IMR-90 (cell line): ENCODE results near the gene NRF1. TPM values are rescaled to one million over a fixed set of nuclear protein-coding genes. Genes with fewer than 3 reads are reported as not detected.

Experiments
- ATAC-seq: fragments of 200-7000 bp; cut with Tn5 transposase; 2 replicates; pipeline ENCODE4 v1.9.1; 2020; ENCODE audit warnings: low read depth, mild to moderate bottlenecking, moderate library complexity
- BruUV-seq: library from RNA; stranded (reverse); fragments of 400-500 nt; replicated peaks from 2 replicates; lab custom pipeline; 2021; lab: Mats Ljungman, UMichigan
- CTCF ChIA-PET: fragments of 300-600 bp; formaldehyde crosslinking; extraction: SDS; loops from one replicate; lab custom pipeline; 2021; ENCODE audit warnings: antibody characterized with exemption; lab: Yijun Ruan, JAX
- POLR2A ChIA-PET: fragments of 300-600 bp; sonication (Branson Sonifier 250); formaldehyde crosslinking; loops from one replicate; lab custom pipeline; 2022; ENCODE audit warnings: antibody characterized with exemption; ENCODE audit not compliant: unreplicated experiment; lab: Charles Lee
- DNase-seq: peaks from one replicate; pipeline ENCODE4 v3.0.0; 2013
- H2AFZ ChIP-seq: replicated peaks from 2 replicates; pipeline ENCODE3; 2013; ENCODE audit warnings: low read length, mild to moderate bottlenecking; ENCODE audit not compliant: poor library complexity
- H2AK5ac ChIP-seq: 2 replicates; pipeline ENCODE4 v1.6.1; 2013; ENCODE audit warnings: low read depth, low read length, inconsistent platforms
- H2AK9ac ChIP-seq: replicated peaks from 2 replicates; pipeline ENCODE3; 2013; ENCODE audit warnings: mild to moderate bottlenecking, low read depth, low read length, moderate library complexity; ENCODE audit not compliant: poor library complexity
- H2BK120ac ChIP-seq: 2 replicates; pipeline ENCODE4 v1.6.1; 2013; ENCODE audit warnings: low read depth, low read length, inconsistent platforms
- H2BK15ac ChIP-seq: 3 replicates; pipeline ENCODE4 v1.6.1; 2013; ENCODE audit warnings: low read depth, low read length, inconsistent platforms
- H2BK20ac ChIP-seq: 2 replicates; pipeline ENCODE4 v1.6.1; 2013; ENCODE audit warnings: low read depth, mild to moderate bottlenecking, inconsistent platforms, low read length, moderate library complexity
- H2BK5ac ChIP-seq: 2 replicates; pipeline ENCODE4 v1.6.1; 2013; ENCODE audit warnings: mild to moderate bottlenecking, low read depth, low read length, inconsistent platforms; ENCODE audit not compliant: poor library complexity, severe bottlenecking
- H3K14ac ChIP-seq: replicated peaks from 2 replicates; pipeline ENCODE4 v1.6.1; 2013; ENCODE audit warnings: low read depth, low read length, inconsistent platforms
- H3K18ac ChIP-seq: 2 replicates; pipeline ENCODE4 v1.6.1; 2013; ENCODE audit warnings: low read depth, low read length, control low read depth
- H3K23ac ChIP-seq: 2 replicates; pipeline ENCODE4 v1.6.1; 2013; ENCODE audit warnings: low read depth, low read length, inconsistent platforms
- H3K27ac ChIP-seq: 2 replicates; pipeline ENCODE4 v1.5.1; 2013; ENCODE audit warnings: mild to moderate bottlenecking, control low read depth, low read length; ENCODE audit not compliant: insufficient read depth
- H3K27me3 ChIP-seq: 2 replicates; pipeline ENCODE4 v1.6.1; 2013; ENCODE audit warnings: low read length; ENCODE audit not compliant: control insufficient read depth, insufficient read depth
- H3K36me3 ChIP-seq: 2 replicates; pipeline ENCODE4 v1.6.1; 2013; ENCODE audit warnings: low read length, mixed read lengths; ENCODE audit not compliant: control insufficient read depth, insufficient read depth
- H3K4ac ChIP-seq: 2 replicates; pipeline ENCODE4 v1.6.1; 2013; ENCODE audit warnings: low read depth, low read length, inconsistent platforms
- H3K4me1 ChIP-seq: 2 replicates; pipeline ENCODE4 v1.6.1; 2013; ENCODE audit warnings: low read length, mixed read lengths; ENCODE audit not compliant: control insufficient read depth, insufficient read depth
- H3K4me2 ChIP-seq: 2 replicates; pipeline ENCODE4 v1.6.1; 2013; ENCODE audit warnings: low read depth, mild to moderate bottlenecking, control low read depth, low read length, moderate library complexity
- H3K4me3 ChIP-seq: 2 replicates; pipeline ENCODE4 v1.5.1; 2013; ENCODE audit warnings: low read depth, mild to moderate bottlenecking, control low read depth, low read length, moderate library complexity; ENCODE audit not compliant: insufficient read depth
- H3K56ac ChIP-seq: 2 replicates; pipeline ENCODE4 v1.6.1; 2013; ENCODE audit warnings: low read length, inconsistent platforms; ENCODE audit not compliant: insufficient read depth; ENCODE audit errors: extremely low read depth
- H3K79me1 ChIP-seq, 2 experiments: 2 replicates each; pipeline ENCODE4 v1.6.1; 2013; ENCODE audit warnings: low read length in 2 of 2, inconsistent platforms in 1 of 2, low read depth in 1 of 2
- H3K9ac ChIP-seq: 2 replicates; pipeline ENCODE4 v1.6.1; 2013; ENCODE audit warnings: low read depth, low read length, control low read depth
- H3K9me1 ChIP-seq: 2 replicates; pipeline ENCODE4 v1.6.1; 2013; ENCODE audit warnings: low read length, inconsistent platforms; ENCODE audit not compliant: insufficient read depth
- H3K9me3 ChIP-seq: 2 replicates; pipeline ENCODE4 v1.6.1; 2013; ENCODE audit warnings: low read length; ENCODE audit not compliant: control insufficient read depth, insufficient read depth
- H4K20me1 ChIP-seq: 2 replicates; pipeline ENCODE4 v1.6.1; 2013; ENCODE audit warnings: low read length, inconsistent platforms; ENCODE audit not compliant: insufficient read depth
- H4K5ac ChIP-seq: 2 replicates; pipeline ENCODE4 v1.6.1; 2013; ENCODE audit warnings: mild to moderate bottlenecking, low read depth, low read length, control low read depth
- H4K8ac ChIP-seq, 2 experiments: 2 replicates each; pipeline ENCODE4 v1.6.1; 2013; ENCODE audit warnings: low read depth in 2 of 2, low read length in 2 of 2, control low read depth in 1 of 2, inconsistent platforms in 1 of 2
- H4K91ac ChIP-seq: 2 replicates; pipeline ENCODE4 v1.6.1; 2013; ENCODE audit warnings: low read depth, low read length, inconsistent platforms; ENCODE audit not compliant: insufficient read depth
- BHLHE40 ChIP-seq: fragments of 150-350 bp; IDR thresholded peaks from 2 replicates; pipeline ENCODE4 v1.6.1; 2016; ENCODE audit warnings: mild to moderate bottlenecking, low read depth, low read length
- FOS ChIP-seq: fragments of 150-350 bp; IDR thresholded peaks from 2 replicates; pipeline ENCODE4 v1.6.1; 2016; ENCODE audit warnings: low read depth, low read length
- MAFK ChIP-seq: IDR thresholded peaks from 2 replicates; pipeline ENCODE4 v1.6.1; 2012; ENCODE audit warnings: low read depth, low read length, improper control_type of control experiment
- RFX5 ChIP-seq: IDR thresholded peaks from 2 replicates; pipeline ENCODE4 v1.8.0; 2012; ENCODE audit warnings: low read depth, mild to moderate bottlenecking, low read length, moderate library complexity
- WGBS, 2 experiments: methylation state at CpG; one replicate each; pipeline versions ENCODE4 v1.1.5 to v1.1.7; 2013; ENCODE audit warnings: missing lambda C conversion rate in 2 of 2; ENCODE audit not compliant: insufficient read length in 1 of 2; ENCODE audit errors: extremely low coverage in 2 of 2; 5-methylcytosine and 5-hydroxymethylcytosine counted together
- dilution Hi-C: fragments of 300-500 bp; cut with HindIII; formaldehyde crosslinking; loops from one replicate; pipeline ENCODE4 v1.14.3; 2018; ENCODE audit warnings: low sequenced_read_pairs; ENCODE audit not compliant: unreplicated experiment
- in situ Hi-C: fragments of 300-500 bp; cut with MboI; formaldehyde crosslinking; loops from 3 replicates; pipeline ENCODE4 v1.14.3; 2019; ENCODE audit warnings: low sequenced_read_pairs, inconsistent platforms, mixed read lengths
- intact Hi-C: fragments of 100-400 bp; cut with micrococcal nuclease; formaldehyde crosslinking; loops from 2 replicates; pipeline ENCODE4 v1.10.0; 2022
- polyA plus RNA-seq, 3 experiments: library from polyadenylated mRNA; depleted of rRNA; stranded (reverse); fragments of >200 nt; gene quantifications; 2 replicates each; pipeline ENCODE4 v1.2.3, GENCODE V29; 2012; ENCODE audit warnings: low replicate concordance in 1 of 3
- total RNA-seq: library from RNA; depleted of rRNA; stranded (reverse); fragments of >200 nt; gene quantifications from 2 replicates; pipeline ENCODE4 v1.2.3, GENCODE V29; 2012
- TF ChIP-seq, protein P1 (sequence below): fragments of 150-350 bp; IDR thresholded peaks from 2 replicates; pipeline ENCODE4 v1.6.1; 2016; ENCODE audit warnings: low read depth, mild to moderate bottlenecking, low read length, moderate library complexity, borderline replicate concordance
- TF ChIP-seq, protein P2 (sequence below): conservative IDR thresholded peaks from 2 replicates; pipeline ENCODE4 v1.5.1; 2012; ENCODE audit warnings: mild to moderate bottlenecking, low read depth, low read length, improper control_type of control experiment

The NRF1 gene
- total and polyA plus RNA-seq, 2 of the 4 experiments (the other 2 are of a cell fraction) = 11.4 to 15.8 TPM

DNA sequence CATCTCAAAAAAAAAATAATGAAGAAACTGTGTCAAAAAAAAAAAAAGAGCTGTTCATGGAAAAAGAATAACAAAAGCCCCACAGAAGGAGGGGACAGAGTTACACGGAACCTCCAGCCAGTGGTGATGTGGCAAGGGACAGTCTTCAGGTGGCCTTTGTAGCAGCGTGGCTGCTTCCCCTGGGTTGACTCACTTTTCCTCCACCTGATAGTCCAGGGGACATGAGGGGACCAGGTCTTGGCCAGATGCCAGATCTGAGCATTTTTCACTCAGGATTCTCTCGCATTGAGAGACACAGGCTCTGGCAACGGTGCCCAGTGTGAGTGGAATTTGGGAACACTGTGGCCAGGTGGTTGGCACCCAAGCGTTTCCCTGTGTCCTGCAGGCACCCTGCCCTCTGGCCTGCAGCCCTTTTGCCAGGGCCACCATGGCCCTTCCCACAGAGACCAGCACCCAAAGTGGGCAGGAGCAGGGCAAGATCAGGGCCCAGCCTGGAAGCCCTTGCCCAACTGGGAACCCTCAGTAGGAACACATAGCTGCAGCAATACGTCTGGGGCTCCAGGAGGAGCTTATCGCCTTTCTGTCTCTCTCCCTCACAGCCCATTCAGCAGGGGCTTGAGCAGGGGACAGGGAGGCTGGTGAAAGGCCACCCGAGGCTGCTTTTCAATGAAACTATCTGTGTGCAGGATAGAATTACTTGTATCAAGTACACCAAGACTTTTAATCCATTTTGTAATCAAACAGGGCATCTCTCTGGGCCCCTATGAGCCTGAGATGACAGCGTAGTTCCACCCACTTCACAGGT is 182.2 kb downstream of the NRF1 start:
- ATAC-seq (no peak), DNase-seq (no peak)
- dilution Hi-C loops = no loop called here
- Histone ChIP-seq H2BK5ac (no peak overlapping the region), H2BK120ac (no peak overlapping the region), H3K4me1 (peaks cover 3% of the 10 kb centered on the region; the same call in 1 of the 2 replicates), H3K18ac (no peak overlapping the region), H2BK15ac (no peak overlapping the region), H2AK9ac (peak overlapping the region; percentile 78), H4K8ac (no peak overlapping the region), H3K4me3 (no peak overlapping the region), H3K23ac (no peak overlapping the region), H3K14ac (no peak overlapping the region), H3K9me3 (no peaks in the 10 kb centered on the region), H4K91ac (no peak overlapping the region), H3K56ac (no peak overlapping the region), H2BK20ac (no peak overlapping the region), H2AK5ac (no peak overlapping the region), H3K79me1 (no peaks in the 10 kb centered on the region), H3K9ac (no peak overlapping the region), H3K4me2 (no peak overlapping the region), H2AFZ (peak overlapping the region; percentile 21), H3K36me3 (no peaks in the 10 kb centered on the region), H3K4ac (no peak overlapping the region), H3K27ac (no peak overlapping the region), H4K20me1 (no peaks in the 10 kb centered on the region), H4K5ac (no peak overlapping the region), H3K27me3 (peaks cover 13% of the 10 kb centered on the region; the same call in 1 of the 2 replicates), H3K9me1 (peaks cover 2% of the 10 kb centered on the region; the same call in 1 of the 2 replicates)
- 40% methylated on average over 1 of the region's 9 CpGs; no CpG with 5 or more reads in 1 of the 2 experiments for WGBS, 2 experiments
- intact Hi-C loops = no loop called here
- in situ Hi-C loops = no loop called here
- BruUV-seq = no TSS peak
- ChIA-PET CTCF (no interaction called here), POLR2A (no interaction called here)
- no peak for TF ChIP-seq RFX5
- TF ChIP-seq, protein P1, sequence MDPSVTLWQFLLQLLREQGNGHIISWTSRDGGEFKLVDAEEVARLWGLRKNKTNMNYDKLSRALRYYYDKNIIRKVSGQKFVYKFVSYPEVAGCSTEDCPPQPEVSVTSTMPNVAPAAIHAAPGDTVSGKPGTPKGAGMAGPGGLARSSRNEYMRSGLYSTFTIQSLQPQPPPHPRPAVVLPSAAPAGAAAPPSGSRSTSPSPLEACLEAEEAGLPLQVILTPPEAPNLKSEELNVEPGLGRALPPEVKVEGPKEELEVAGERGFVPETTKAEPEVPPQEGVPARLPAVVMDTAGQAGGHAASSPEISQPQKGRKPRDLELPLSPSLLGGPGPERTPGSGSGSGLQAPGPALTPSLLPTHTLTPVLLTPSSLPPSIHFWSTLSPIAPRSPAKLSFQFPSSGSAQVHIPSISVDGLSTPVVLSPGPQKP = no peak
- TF ChIP-seq BHLHE40 = no peak
- TF ChIP-seq FOS = no peak
- 0 out of 2 replicates have a peak, but pooled peaks have one; percentile 20 for TF ChIP-seq MAFK
- TF ChIP-seq, protein P2, sequence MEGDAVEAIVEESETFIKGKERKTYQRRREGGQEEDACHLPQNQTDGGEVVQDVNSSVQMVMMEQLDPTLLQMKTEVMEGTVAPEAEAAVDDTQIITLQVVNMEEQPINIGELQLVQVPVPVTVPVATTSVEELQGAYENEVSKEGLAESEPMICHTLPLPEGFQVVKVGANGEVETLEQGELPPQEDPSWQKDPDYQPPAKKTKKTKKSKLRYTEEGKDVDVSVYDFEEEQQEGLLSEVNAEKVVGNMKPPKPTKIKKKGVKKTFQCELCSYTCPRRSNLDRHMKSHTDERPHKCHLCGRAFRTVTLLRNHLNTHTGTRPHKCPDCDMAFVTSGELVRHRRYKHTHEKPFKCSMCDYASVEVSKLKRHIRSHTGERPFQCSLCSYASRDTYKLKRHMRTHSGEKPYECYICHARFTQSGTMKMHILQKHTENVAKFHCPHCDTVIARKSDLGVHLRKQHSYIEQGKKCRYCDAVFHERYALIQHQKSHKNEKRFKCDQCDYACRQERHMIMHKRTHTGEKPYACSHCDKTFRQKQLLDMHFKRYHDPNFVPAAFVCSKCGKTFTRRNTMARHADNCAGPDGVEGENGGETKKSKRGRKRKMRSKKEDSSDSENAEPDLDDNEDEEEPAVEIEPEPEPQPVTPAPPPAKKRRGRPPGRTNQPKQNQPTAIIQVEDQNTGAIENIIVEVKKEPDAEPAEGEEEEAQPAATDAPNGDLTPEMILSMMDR = no peak
